ENCODE data around the gene PCMTD2.

Gene PCMTD2

GRCh38 chr20:64220891-64221527, 34.5 kb upstream of the PCMTD2 start:
- no peak for TF ChIP-seq CTCF (IDR thresholded peaks at IDR 0.05)
- H3K9me3 ChIP-seq = no peaks in the 10 kb centered on the region
- H3K36me3 ChIP-seq = no peaks in the 10 kb centered on the region
- no peak overlapping the region for H3K27ac ChIP-seq
- no peaks in the 10 kb centered on the region for H3K27me3 ChIP-seq
- no peak overlapping the region for H3K4me3 ChIP-seq (ENCODE audit: low read depth in 1 of 2, low read length in 1 of 2)
- no peaks in the 10 kb centered on the region for H3K4me1 ChIP-seq (ENCODE audit: control insufficient read depth in 1 of 2, insufficient read depth in 1 of 2, low read depth in 1 of 2, low read length in 1 of 2)

- no peak overlapping the region for H3K27ac ChIP-seq
- no peak for TF ChIP-seq CTCF (IDR thresholded peaks at IDR 0.05)
These were observed 33.2 kb upstream of the PCMTD2 start for GRCh38 chr20:64222291-64222735.

GRCh38 chr20:64222851-64223525, 32.6 kb upstream of the PCMTD2 start:
- Histone ChIP-seq H3K27me3 (no peaks in the 10 kb centered on the region), H3K4me3 (ENCODE audit: low read depth in 1 of 2, low read length in 1 of 2) (no peak overlapping the region), H3K9me3 (no peaks in the 10 kb centered on the region), H3K27ac (no peak overlapping the region), H3K4me1 (ENCODE audit: control insufficient read depth in 1 of 2, insufficient read depth in 1 of 2, low read depth in 1 of 2, low read length in 1 of 2) (no peaks in the 10 kb centered on the region), H3K36me3 (no peaks in the 10 kb centered on the region)
- no peak for TF ChIP-seq CTCF (IDR thresholded peaks at IDR 0.05)

More at GRCh38 chr20:64222291-64222735, 33.2 kb upstream of the PCMTD2 start:
- no peak overlapping the region for H3K4me3 ChIP-seq (ENCODE audit: low read depth in 1 of 2, low read length in 1 of 2)
- no peaks in the 10 kb centered on the region for H3K4me1 ChIP-seq (ENCODE audit: control insufficient read depth in 1 of 2, insufficient read depth in 1 of 2, low read depth in 1 of 2, low read length in 1 of 2)
- no peaks in the 10 kb centered on the region for H3K36me3 ChIP-seq
- no peaks in the 10 kb centered on the region for H3K9me3 ChIP-seq
- H3K27me3 ChIP-seq = no peaks in the 10 kb centered on the region

- no peak for TF ChIP-seq CTCF (IDR thresholded peaks at IDR 0.05)
- H3K27me3 ChIP-seq = no peaks in the 10 kb centered on the region
- H3K4me3 ChIP-seq (ENCODE audit: low read depth in 1 of 2, low read length in 1 of 2) = no peak overlapping the region
- H3K4me1 ChIP-seq (ENCODE audit: control insufficient read depth in 1 of 2, insufficient read depth in 1 of 2, low read depth in 1 of 2, low read length in 1 of 2) = no peaks in the 10 kb centered on the region
- no peak overlapping the region for H3K27ac ChIP-seq
- no peaks in the 10 kb centered on the region for H3K36me3 ChIP-seq
- no peaks in the 10 kb centered on the region for H3K9me3 ChIP-seq
These were observed 32.0 kb upstream of the PCMTD2 start for GRCh38 chr20:64223526-64224067.

- H3K27ac ChIP-seq = no peak overlapping the region
- TF ChIP-seq CTCF (IDR thresholded peaks at IDR 0.05) = no peak
- no peaks in the 10 kb centered on the region for H3K4me1 ChIP-seq (ENCODE audit: control insufficient read depth in 1 of 2, insufficient read depth in 1 of 2, low read depth in 1 of 2, low read length in 1 of 2)
- H3K9me3 ChIP-seq = no peaks in the 10 kb centered on the region
- no peaks in the 10 kb centered on the region for H3K27me3 ChIP-seq
- H3K4me3 ChIP-seq (ENCODE audit: low read depth in 1 of 2, low read length in 1 of 2) = no peak overlapping the region
- no peaks in the 10 kb centered on the region for H3K36me3 ChIP-seq
These were observed 31.0 kb upstream of the PCMTD2 start for GRCh38 chr20:64224351-64225170.
